GM13977 (cell line): ENCODE data around the gene GIGYF2.

Source experiments
- DNase-seq: peaks from one replicate; pipeline ENCODE4 v3.0.0; 2012; ENCODE audit warnings: low spot score
- CTCF ChIP-seq: IDR thresholded peaks from 2 replicates; pipeline ENCODE4 v1.5.1; 2012; ENCODE audit warnings: mild to moderate bottlenecking, control low read depth; ENCODE audit not compliant: insufficient read depth; ENCODE audit errors: extremely low read depth, missing control alignments
- in situ Hi-C: fragments of 300-500 bp; cut with MboI; formaldehyde crosslinking; loops from one replicate; pipeline ENCODE4 v1.12.0; 2022; ENCODE audit warnings: low sequenced_read_pairs, low pct_unique_long_range_greater_than_20kb, mixed read lengths, inconsistent platforms; ENCODE audit not compliant: unreplicated experiment

Gene GIGYF2

GRCh38 chr2:232894746-232895145, 197.6 kb downstream of the GIGYF2 start:
- TF ChIP-seq CTCF = no peak
- no peak for DNase-seq
- in situ Hi-C loops = no loop called here

- no peak for TF ChIP-seq CTCF
- in situ Hi-C loops = no loop called here
- DNase-seq = no peak
Observed at GRCh38 chr2:232896111-232896510, 199.0 kb downstream of the GIGYF2 start.

DNA sequence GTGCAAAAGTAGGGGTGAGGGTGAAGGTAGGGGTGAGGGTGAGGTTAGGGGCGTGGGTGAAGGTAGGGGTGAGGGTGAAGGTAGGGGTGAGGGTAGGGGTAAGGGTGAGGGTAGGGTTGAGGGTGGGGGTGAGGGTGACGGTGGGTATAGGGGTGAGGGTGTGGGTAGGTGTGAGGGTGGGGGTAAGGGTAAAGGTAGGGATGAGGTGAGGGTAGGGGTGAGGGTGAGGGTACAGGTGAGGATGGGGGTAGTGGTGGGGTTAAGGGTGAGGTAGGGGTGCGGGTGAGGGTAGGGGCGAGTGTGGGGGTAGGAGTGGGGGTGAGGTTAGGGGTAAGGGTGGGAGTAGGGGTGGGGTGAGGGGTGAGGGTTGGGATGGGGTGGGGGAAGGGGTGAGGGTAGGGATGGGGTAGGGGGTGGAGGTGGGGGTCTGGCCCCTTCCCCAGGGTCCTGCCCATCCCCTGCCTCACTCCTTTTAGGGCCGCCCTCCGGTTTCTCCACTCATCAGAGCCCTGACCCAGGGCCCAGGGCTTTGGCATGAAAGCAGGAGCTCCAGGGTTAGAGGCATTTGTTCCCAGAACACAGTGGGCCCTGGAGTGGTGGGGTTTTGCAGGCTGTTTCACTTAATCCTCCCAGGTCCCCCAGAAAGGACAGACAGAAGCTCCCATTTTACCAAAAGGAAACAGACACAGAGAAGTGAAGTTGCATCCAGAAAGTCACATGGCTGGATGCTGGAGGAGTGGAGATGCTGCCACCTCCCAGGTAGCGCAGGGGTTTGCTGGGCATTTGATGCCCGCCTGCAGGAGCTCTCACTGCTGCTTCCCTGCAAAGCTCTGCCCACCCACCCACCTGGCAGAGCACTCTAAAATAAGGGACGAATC, 199.8 kb downstream of the GIGYF2 start:
- in situ Hi-C loops = no loop called here

GRCh38 chr2:232897598-232898408, 200.7 kb downstream of the GIGYF2 start:
- TF ChIP-seq CTCF = no peak
- in situ Hi-C loops = no loop called here
- no peak for DNase-seq

More for the DNA sequence above, 199.8 kb downstream of the GIGYF2 start:
- no peak for TF ChIP-seq CTCF
- no peak for DNase-seq

- DNase-seq = no peak
- no peak for TF ChIP-seq CTCF
- in situ Hi-C loops = no loop called here
Observed at GRCh38 chr2:232898592-232899543, 201.7 kb downstream of the GIGYF2 start.
